ENCODE results near the gene RTN1.
A peak's percentile ranks its signal among the peaks of the same experiment; 100 is the strongest.

RTN1 gene

DNA sequence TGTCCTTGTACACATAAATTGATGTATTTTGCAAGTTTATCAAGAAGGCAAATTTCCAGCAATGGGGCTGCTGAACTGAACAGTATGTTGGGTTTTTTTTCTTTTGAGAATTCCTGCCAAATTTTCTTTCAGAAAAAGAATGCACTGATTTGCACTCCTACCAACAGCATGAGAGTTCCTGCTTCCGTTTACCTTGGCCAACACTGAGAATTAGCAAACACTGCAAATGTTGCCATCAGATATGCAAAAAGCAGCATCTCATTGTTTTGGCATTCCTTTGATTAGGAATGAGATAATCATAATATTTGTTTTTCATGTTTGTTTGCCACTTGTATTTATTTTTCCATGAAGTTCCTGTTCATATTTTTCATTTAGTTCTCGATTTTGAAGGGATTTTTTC lies 82.4 kb downstream of the RTN1 start:
- DNase-seq (ENCODE audit: low spot score): no peak

DNA sequence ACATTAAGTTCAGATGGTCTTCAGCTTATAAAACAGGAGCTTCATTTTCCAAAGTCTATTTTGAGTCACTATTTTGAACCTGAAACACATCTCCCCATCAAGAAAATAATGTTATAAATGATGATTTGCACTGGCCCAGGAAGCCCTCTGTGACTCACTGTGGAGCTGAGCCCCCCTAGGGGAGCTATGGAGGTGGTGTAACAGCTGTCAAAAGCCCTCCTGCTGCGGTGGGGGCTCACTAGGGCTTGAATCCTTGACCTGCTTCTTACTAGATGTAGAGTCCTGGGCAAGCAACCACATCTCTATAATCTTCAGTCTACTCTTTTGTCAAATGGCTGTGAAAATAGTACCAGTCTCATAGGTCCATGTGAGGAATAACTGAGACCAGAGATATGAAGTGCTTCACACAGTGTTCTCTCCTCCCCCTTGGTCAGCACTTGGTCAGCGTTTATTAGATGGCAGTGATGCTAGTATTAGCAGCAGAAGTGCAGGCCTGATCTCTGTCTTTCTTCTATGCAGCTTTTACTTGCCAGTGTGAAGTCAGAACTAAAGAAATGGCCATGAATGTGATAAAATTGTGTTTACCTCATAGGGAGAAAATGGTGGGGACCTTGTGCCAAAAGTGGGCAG lies 83.4 kb downstream of the RTN1 start:
- DNase-seq (ENCODE audit: low spot score): no peak

DNA sequence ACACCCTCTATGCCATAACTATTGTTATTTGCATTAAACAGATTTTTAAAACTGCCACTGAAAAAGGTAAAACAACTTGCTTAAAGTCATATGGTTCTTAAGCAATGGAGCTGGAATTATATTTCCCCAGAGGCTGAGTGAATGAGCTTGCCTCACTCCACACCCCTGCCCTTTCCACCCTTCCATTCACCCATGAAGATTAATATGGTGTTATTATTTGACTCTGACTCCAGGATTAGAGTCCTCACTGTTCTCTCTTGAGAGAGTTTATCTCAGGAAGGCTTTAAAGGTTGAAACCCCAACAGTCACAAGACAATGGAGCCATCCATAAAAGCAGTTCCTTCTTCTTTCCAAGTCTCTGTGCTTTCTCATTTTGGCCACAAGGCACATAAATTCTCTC lies 84.9 kb downstream of the RTN1 start:
- DNase-seq (ENCODE audit: low spot score): no peak

DNA sequence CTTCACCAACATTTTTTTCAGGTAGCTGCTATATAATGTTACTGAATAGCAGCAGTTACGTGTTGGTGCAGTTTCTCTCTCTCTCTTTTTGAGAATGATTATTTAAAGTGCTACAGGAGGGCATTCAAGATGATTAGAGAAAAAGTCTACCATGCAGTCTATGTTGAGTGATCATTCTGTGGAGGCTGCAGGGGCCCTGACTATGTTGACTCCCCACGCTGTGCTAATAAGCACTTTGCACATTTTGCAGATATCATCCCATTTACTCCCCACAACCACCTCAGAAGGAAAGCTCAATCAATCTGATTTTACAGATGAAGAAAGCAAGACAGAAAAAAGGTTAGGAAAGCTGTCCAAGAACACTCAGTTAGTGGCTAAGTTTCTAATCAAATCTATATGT lies 87.8 kb downstream of the RTN1 start:
- DNase-seq (ENCODE audit: low spot score): no peak

DNA sequence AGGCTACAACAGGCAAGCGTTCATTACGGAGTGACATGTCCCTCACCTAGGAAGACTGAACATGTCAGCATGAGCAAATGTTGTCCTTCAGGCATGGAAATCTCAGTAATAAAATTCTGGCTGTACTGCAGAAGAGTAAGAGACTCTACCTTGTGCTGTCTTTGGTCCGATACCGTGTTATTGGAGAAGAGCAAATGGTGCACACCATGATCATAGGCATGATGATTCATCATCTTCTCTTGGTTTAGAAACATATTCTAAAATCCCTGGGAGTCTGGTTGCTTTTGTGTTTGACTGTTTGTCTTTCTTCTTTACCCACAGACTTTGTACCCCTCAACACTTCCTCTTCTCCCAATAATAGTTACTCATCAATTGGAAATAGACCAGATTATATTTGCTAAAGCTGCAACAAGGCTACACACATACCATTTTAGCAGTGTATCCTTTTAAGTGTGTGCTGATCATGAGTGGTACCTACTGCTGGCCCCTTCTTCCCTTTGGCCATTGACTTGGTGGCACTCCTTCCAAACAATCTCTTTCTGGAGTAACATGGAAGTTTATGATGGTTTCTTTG lies 93.5 kb downstream of the RTN1 start:
- no peak for DNase-seq (ENCODE audit: low spot score)

DNA sequence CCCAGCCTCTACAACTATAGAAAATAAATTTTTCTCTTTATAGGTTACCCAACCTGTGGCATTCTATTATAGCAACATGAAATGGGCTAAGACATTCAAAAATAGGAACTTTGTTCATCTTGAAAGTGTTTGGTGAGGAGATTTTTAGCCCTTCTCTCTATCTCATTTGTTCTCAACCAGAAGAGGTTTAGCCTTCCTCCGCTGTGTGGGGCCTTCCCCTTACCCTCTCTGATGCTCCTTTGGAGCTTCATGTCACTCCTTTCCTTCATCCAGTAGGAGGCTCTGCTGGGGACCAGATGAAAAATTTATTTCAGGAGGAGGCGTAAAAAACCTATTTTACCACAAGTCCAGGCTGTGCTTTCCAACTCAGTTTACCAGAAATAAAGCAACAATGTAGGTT lies 94.1 kb downstream of the RTN1 start:
- DNase-seq (ENCODE audit: low spot score): no peak

DNA sequence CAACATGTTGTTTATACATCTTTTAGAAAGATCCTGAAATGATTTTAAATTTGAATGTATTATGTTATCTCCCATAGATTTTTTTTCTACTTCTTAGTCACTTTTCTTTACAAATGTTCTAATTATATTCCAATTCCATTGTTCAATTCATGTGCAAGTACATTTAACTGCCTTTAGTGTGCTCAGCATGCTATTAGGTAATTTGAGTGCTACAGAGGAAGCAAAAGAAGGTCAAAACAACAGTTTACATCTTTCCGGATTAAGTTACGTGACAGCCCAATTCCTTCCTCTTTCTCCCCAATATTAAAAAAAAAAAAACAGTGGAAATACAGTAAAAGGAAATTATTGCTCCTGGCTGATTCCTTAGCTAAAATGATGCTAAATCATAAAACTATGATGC lies 98.3 kb downstream of the RTN1 start:
- DNase-seq (ENCODE audit: low spot score): peak; percentile 83

DNA sequence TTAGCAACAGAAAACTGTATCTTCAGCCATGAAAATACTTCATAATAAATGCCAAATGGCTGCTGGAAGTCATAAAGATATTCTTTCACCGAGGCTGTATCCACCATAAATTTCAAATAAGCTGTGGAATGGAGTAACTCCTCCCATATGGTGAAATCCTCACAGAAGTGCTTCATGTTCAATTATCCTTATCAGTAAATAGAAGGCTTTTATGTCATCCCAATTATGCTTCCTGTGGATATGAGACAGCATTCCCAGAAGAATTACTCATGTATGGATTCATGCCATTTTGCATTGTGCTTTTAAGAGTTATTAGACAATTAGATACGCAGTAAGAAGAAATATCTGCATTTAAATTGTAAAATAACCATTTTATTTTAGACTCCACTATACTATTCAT lies 99.0 kb downstream of the RTN1 start:
- peak; percentile 93 for DNase-seq (ENCODE audit: low spot score)

DNA sequence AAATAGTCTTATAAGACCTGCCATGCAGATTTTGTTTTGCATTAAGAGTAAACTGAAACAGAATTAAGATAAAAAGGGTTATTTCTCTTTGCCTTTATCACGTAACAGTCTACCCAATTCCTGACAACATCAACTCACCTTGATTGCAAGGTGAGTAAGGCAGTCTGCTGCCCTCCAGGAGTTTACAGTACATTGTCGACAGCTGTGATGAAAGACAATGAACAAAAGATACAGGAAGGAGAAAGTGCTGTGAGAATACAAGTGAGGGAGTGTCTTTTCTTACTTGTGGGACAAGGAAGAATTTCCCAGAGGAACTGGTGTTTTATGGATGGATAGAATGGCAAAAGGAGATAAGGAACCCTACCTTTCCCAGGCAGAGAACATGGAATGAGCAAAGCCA lies 101.0 kb downstream of the RTN1 start:
- no peak for DNase-seq (ENCODE audit: low spot score)

DNA sequence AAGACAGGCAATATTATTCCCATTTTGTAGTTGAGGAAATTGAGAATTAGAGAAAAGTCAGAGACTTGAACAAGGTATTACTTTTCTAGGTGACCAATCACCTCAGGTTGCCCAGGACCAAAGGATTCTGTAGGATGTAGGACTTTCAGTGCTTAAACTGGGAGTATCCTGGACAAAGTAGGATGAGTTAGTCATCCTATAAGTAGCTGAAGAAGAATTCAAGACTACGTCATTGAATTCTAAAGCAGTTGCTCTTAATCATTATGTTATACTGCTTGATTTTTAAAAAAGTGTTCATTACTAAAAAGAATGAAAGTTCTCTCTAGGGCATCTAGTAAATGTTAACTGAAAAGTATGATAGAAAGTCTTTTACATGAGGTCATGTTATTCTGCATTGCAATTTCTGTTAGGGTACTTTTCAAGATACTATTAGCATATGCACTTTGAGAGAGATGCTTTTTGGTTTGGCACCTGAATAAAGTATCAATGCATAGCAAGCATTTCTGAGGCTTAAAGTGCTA lies 101.7 kb downstream of the RTN1 start:
- peak; percentile 25 for DNase-seq (ENCODE audit: low spot score)

DNA sequence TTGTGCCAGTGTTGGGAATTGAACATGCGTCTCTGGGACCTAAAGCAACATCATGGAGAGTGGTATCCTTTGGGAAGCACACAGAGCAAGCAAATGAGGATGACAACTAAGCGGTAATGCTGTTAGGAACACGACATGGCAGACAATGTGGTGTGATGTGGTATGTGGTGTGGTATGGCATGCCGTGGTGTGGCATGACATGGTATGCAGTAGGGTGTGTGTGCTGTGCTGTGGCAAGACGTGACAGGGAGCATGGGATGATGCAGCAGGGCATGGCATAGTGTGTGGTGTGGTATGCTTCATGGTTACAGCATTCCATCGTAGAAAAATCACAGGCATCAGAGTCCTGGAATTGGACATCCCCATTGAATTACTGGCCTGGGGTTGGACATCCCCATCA lies 108.7 kb downstream of the RTN1 start:
- no peak for DNase-seq (ENCODE audit: low spot score)

DNA sequence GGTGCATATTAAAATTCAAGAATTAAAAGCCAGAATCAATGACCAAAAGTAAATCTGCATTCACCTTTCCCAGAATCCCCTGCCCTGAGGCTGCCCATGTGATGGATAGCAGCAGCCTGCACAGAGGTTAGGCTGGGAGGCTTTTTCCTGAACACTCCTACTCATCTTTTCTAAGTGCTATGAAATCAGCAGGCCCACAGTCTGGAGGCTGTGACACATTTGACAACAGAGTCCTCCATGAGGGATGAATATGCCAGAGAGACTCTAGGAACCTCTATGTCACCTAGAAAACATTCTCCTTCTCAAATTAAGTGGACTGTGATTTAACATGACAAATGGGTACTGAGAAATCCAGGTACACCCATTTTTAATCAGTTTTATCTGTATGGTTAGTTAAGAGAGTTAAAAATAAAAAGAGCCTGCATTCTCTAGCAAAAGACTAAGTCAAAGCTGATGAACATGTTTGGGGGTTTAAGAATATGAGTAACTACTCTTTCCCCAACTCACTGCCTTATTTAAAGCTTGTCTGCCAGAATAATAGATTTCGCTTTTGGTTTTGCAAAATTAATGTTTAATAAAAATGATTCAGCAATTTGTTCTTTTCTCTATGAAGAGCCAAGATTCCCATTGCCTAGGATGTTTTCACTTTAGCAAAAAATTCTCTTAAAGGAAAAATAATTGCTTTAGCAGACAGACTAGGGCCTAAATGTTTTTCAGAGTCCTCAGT lies 115.0 kb downstream of the RTN1 start:
- no peak for DNase-seq (ENCODE audit: low spot score)

DNA sequence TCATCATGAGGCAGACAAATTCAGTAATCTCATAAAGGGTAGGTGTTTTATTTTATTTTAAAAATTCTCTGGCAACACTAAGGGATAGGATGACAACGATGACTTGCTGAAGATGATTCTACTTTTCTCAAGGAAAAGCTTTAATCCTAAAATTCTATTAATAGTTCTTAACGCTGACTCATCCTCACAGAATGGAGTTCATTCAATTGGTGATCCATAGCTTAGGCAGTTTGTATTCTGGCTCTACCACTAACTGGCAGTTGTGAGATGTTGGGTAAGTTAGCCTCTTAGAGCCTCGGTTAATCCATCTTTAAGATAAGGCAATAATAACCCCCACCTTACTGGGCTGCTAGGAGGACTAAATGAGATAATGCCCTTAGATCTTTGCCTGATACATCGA lies 116.3 kb downstream of the RTN1 start:
- DNase-seq (ENCODE audit: low spot score): peak; percentile 2

DNA sequence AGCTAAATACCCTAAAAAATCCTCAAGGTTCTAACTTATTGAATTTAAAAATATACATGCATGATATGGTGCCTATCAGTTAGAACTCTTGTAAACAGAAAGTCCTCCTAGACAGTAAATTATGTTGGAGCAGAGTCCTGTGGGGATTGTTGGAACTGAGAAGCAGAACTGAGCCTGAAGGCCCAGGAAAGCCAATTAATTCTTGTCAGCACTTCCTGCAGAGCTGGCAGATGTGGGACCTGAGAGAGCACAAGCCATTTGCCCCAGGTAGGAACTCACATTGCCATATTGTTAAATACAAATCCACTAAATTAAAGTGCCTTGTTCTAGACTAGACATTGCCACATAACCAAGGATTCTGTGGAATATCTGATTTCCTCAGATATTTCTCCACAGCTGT lies 117.1 kb downstream of the RTN1 start:
- no peak for DNase-seq (ENCODE audit: low spot score)

DNA sequence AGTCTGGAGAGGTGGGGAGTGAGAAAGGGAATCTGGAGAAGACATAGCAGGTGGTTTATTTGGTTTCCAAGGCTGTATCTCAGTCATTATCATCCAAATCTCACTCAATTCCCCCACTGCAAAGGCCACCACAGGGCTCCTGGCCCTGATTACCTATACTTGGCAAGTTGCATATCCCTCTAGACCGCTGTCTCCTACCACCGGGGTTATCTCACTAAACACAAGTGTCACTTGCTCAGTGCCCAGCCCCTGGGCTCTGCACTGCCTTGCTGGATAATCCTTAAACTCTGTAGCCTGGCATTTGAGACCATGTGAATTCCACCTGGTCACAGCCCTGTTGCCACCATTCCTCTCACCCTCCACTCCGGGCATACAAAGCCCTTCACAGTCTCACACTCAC lies 119.0 kb downstream of the RTN1 start:
- no peak for DNase-seq (ENCODE audit: low spot score)

DNA sequence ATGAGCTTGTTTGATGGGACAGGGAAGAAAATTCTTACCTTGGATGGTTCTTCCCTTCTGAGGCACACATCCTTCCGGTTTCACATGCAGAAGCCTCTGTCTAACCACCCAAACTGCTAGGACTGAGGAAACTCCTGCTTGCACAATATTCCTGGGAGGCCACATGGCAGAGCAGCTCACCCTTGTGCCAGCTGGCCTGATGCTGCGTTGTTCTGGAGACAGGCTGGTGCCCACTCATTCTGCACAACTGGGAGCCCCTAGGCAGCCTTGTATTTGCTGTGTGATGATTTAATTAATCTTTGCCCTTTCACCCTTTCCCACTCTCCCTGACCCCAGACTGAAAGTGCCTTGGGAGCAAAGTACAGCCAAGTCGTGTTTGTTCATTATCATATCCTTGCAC lies 130.8 kb downstream of the RTN1 start:
- DNase-seq (ENCODE audit: low spot score): no peak

DNA sequence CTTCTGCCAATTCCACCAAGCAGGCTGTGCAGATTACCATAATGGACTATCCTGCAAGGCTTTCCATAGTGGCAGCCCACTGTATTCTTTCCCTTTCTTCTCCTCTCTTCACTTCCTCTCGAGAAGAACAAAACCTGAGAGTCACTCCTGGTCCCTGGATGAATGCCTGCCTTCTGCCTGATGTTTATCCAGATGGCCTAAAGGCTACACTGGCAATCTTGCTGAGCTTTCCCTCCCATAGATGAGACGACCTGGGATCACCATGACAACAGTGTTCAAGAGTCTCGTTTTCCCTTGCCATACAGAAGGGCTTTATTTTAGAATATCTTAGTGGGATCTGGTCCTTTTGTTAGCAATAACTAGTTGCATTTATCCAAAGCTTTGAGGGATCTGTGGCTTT lies 142.3 kb downstream of the RTN1 start:
- no peak for DNase-seq (ENCODE audit: low spot score)

DNA sequence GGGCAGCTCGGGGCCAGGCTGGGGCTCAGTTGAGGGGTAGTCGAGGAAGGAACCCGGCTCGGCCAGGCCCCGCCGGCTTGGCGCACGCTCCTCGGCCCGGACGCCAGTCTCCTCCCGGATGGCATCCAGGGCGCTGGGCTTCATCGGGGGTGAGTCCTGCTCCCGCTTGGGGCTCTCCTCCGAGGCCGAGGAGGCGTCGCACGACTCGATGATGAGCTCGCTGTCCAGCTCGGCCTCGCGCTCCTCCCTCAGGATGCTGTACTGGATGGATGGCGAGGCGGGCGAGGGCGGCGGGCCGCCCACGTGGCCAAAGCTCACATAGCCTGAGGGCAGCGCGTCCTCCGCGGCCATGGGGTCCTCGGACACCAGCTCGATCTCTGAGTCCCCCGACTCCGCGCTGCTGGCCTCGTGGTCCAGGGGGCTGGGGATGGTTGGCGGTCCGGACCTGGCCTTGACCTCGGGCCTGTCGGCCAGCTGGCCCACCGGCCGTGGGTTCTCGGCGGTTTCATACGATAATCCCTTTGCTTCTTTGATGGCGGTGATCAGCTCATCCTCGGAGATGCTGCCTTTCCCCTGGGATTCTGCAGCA lies 143.4 kb downstream of the RTN1 start:
- no peak for DNase-seq (ENCODE audit: low spot score)

DNA sequence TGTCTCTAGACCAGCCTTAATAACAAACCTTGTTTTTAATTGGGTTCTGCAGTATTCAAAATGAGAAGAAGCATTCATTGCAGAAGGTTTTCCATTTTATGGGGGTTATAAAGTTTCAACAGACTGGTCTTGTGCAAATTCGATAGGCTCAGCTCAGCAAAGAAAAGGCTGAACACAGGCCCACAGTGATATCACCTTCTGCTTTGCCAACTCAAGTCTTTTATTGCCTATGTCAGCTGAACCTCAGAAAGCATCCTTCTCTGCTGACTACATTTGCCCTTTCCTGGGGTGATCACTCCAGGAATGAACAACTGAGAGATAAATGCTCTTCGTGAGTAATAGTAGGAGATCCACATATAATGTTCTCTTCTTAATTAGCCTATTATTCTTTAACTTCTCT lies 159.5 kb downstream of the RTN1 start:
- no peak for DNase-seq (ENCODE audit: low spot score)

DNA sequence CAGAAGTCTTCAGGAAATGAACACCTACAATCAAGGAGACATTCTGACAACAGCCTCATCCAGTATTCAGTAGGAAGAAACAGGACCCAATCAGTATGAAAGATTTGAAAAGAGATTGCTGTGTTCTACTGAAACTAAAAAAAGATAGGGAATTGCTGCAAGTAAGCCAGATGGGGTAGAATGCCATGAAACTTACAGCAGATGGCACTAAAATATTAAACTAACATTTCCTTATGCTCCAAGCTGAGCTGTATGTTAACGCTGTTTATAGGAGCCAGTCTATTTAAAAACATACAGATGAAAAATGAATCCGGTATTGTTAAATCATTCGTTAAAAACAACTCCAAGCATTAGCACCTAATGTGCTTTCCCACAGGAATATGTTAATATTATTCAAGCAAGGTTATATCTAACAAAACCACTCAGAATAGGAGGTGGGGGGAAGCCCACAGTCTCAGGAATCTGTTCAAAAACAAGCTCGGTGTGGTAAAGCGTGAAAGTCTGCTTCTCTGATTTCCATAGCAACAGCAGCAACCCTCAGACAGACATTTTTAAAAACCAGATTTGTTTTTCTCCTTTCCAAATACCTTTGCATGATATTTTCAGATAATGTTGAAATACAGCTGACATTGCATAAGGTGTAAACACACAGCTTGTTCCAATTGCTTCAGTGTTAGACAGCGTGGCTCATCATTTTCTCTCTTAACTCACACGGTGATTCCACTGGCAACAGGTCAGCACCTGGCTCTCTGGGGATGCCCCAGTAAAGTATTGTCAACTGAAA lies 162.6 kb downstream of the RTN1 start:
- DNase-seq (ENCODE audit: low spot score): no peak

DNA sequence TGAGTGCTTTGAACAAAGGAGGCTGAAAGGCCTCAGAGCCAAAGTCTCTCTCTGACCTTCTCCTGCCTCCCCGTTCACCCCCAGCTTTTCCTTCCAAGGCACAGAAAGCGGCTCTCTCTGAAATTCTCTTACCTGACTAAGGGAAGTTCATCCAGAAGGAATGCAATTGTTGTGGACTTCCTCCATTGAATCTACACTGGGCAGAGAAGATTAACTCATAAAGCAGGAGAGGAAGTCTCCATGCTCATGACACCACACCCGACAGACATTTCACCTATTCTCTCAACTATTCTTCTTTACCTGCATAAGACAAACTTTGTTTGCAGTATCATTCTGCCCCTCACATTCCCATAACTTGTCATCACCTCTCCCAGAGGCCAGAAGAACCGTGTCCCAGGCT lies 164.7 kb downstream of the RTN1 start:
- DNase-seq (ENCODE audit: low spot score): no peak

DNA sequence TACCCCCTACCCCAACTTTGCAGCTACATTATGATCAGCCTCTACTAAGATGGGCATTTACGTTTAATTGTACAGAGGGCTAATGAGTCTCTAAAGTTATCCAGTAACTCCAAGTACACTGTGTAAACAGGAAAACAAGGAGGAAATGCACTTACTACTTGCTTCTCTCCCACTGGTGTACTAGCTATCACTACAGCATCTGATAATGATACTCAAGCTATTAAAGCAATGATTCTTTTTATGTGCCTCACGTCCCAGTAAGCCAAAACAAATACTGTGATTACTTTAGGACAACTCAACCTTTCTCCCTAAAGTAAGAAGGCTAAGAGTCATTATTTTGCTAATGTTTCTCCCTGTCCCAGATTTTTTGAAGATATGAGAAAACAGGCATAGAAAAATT lies 165.3 kb downstream of the RTN1 start:
- DNase-seq (ENCODE audit: low spot score): no peak
